HL-60 (cell line): ENCODE results near the gene CAGE1.

ENCODE experiments used
- GABPA ChIP-seq: IDR thresholded peaks from 2 replicates; pipeline ENCODE4 v1.6.1; 2012; ENCODE audit warnings: low read depth
- POLR2AphosphoS5 ChIP-seq: IDR thresholded peaks from 2 replicates; pipeline ENCODE4 v1.6.1; 2012; ENCODE audit warnings: low read depth
- SPI1 ChIP-seq: IDR thresholded peaks from 2 replicates; pipeline ENCODE4 v1.6.1; 2012; ENCODE audit warnings: low read depth, mild to moderate bottlenecking, borderline replicate concordance
- TF ChIP-seq, protein P1 (sequence below): IDR thresholded peaks from one replicate; pipeline ENCODE4 v1.5.1; 2011; ENCODE audit warnings: low read length, control low read depth, inconsistent platforms; ENCODE audit not compliant: insufficient read depth
- TF ChIP-seq, protein P2 (sequence below): IDR thresholded peaks from 2 replicates; pipeline ENCODE4 v1.6.1; 2012; ENCODE audit warnings: low read depth; ENCODE audit not compliant: insufficient replicate concordance

DNA sequence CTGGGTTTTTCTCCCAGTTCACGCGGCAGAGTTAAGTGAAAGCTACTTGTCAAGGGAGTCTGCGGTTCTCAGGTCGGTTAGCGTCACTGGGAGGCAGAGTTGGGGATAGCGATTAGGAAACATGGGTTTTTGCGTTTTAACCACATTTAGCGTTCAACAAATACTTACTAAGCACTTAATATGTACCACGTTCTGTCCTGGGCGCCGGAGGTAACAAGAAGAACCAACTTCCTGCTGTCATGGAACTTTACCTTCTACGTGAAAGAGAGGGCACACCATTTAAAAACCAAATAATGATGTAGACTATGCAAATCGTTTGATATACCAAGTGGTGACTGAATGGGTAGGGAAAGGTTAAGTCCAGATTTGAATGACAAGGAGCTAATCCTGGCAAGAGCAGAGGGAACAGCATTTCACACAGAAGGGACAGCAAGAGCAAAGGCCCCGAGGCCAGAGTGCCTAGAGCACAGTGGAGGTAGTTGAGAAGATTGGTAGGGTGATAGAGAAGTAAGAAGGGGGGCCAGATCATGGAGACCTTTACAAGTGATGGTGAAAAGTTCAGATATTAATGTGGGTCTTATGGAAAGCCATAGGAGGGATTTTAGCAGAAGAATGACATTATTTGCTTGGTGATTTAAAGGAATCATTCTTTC is 810 bp upstream of the CAGE1 start:
- TF ChIP-seq, protein P1, sequence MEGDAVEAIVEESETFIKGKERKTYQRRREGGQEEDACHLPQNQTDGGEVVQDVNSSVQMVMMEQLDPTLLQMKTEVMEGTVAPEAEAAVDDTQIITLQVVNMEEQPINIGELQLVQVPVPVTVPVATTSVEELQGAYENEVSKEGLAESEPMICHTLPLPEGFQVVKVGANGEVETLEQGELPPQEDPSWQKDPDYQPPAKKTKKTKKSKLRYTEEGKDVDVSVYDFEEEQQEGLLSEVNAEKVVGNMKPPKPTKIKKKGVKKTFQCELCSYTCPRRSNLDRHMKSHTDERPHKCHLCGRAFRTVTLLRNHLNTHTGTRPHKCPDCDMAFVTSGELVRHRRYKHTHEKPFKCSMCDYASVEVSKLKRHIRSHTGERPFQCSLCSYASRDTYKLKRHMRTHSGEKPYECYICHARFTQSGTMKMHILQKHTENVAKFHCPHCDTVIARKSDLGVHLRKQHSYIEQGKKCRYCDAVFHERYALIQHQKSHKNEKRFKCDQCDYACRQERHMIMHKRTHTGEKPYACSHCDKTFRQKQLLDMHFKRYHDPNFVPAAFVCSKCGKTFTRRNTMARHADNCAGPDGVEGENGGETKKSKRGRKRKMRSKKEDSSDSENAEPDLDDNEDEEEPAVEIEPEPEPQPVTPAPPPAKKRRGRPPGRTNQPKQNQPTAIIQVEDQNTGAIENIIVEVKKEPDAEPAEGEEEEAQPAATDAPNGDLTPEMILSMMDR: no peak
- TF ChIP-seq GABPA: no peak
- TF ChIP-seq POLR2AphosphoS5: no peak
- no peak for TF ChIP-seq SPI1
- TF ChIP-seq, protein P2, sequence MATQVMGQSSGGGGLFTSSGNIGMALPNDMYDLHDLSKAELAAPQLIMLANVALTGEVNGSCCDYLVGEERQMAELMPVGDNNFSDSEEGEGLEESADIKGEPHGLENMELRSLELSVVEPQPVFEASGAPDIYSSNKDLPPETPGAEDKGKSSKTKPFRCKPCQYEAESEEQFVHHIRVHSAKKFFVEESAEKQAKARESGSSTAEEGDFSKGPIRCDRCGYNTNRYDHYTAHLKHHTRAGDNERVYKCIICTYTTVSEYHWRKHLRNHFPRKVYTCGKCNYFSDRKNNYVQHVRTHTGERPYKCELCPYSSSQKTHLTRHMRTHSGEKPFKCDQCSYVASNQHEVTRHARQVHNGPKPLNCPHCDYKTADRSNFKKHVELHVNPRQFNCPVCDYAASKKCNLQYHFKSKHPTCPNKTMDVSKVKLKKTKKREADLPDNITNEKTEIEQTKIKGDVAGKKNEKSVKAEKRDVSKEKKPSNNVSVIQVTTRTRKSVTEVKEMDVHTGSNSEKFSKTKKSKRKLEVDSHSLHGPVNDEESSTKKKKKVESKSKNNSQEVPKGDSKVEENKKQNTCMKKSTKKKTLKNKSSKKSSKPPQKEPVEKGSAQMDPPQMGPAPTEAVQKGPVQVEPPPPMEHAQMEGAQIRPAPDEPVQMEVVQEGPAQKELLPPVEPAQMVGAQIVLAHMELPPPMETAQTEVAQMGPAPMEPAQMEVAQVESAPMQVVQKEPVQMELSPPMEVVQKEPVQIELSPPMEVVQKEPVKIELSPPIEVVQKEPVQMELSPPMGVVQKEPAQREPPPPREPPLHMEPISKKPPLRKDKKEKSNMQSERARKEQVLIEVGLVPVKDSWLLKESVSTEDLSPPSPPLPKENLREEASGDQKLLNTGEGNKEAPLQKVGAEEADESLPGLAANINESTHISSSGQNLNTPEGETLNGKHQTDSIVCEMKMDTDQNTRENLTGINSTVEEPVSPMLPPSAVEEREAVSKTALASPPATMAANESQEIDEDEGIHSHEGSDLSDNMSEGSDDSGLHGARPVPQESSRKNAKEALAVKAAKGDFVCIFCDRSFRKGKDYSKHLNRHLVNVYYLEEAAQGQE: no peak
